H1 (cell line): ENCODE data around the gene AHRR. TPM values are rescaled to one million over a fixed set of nuclear protein-coding genes. Genes with fewer than 3 reads are reported as not detected.

Experiments
- CTCF ChIA-PET: fragments of 300-600 bp; sonication (Branson Sonifier 250); formaldehyde crosslinking; loops from one replicate; lab custom pipeline; 2021; ENCODE audit not compliant: partially characterized antibody; lab: Charles Lee
- POLR2A ChIA-PET: fragments of 300-600 bp; sonication (Branson Sonifier 250); formaldehyde crosslinking; loops from one replicate; lab custom pipeline; 2021; ENCODE audit warnings: inconsistent platforms; ENCODE audit not compliant: partially characterized antibody; lab: Charles Lee
- DNase-seq, 2 experiments: peaks; one replicate each; pipeline versions ENCODE4 v3.0.0 to v3.0.0-alpha.2; 2010 to 2022; ENCODE audit warnings: low spot score in 2 of 2, low read depth in 1 of 2, mixed read lengths in 1 of 2
- FAIRE-seq: peaks from 2 replicates; lab custom pipeline; 2011; peaks lifted over from hg19 to GRCh38; lab: Jason Lieb, UNC
- H2AFZ ChIP-seq: 2 replicates; pipeline ENCODE4 v1.8.1; 2012; ENCODE audit warnings: low read length, inconsistent platforms
- H2AK5ac ChIP-seq: 2 replicates; pipeline ENCODE4 v1.6.1; 2013; ENCODE audit warnings: low read depth, low read length
- H2BK120ac ChIP-seq: replicated peaks from 2 replicates; pipeline ENCODE3; 2013; ENCODE audit warnings: low read depth, low read length, inconsistent platforms
- H2BK12ac ChIP-seq: 2 replicates; pipeline ENCODE4 v1.6.1; 2013; ENCODE audit warnings: low read depth, low read length
- H2BK15ac ChIP-seq: 2 replicates; pipeline ENCODE4 v1.6.1; 2013; ENCODE audit warnings: low read length
- H2BK20ac ChIP-seq: 2 replicates; pipeline ENCODE4 v1.6.1; 2013; ENCODE audit warnings: low read length
- H2BK5ac ChIP-seq: 2 replicates; pipeline ENCODE4 v1.6.1; 2013; ENCODE audit warnings: low read depth, low read length
- H3K14ac ChIP-seq: 2 replicates; pipeline ENCODE4 v1.6.1; 2013; ENCODE audit warnings: inconsistent platforms; ENCODE audit not compliant: insufficient read length
- H3K18ac ChIP-seq: 2 replicates; pipeline ENCODE4 v1.6.1; 2013; ENCODE audit warnings: low read length; ENCODE audit errors: extremely low read depth
- H3K23ac ChIP-seq: 2 replicates; pipeline ENCODE4 v1.6.1; 2013; ENCODE audit warnings: inconsistent platforms; ENCODE audit not compliant: insufficient read length
- H3K23me2 ChIP-seq: 2 replicates; pipeline ENCODE4 v1.6.1; 2013; ENCODE audit warnings: low read depth, low read length
- H3K27ac ChIP-seq: 2 replicates; pipeline ENCODE4 v1.6.1; 2011; ENCODE audit warnings: low read depth, low read length, inconsistent platforms
- H3K27me3 ChIP-seq, 4 experiments: replicated peaks in 1 of 4; 1 replicate in 1 of 4; 2 replicates in 3 of 4; pipeline versions ENCODE4 v1.6.1 to v1.8.1; 2011 to 2013; ENCODE audit warnings: low read length in 3 of 4, mild to moderate bottlenecking in 3 of 4, inconsistent platforms in 2 of 4, mixed read lengths in 2 of 4, moderate library complexity in 1 of 4; ENCODE audit not compliant: control insufficient read depth in 3 of 4, insufficient read depth in 3 of 4; ENCODE audit errors: extremely low read depth in 1 of 4
- H3K36me3 ChIP-seq, 4 experiments: 2 replicates each; pipeline versions ENCODE4 v1.6.1 to v1.8.1; 2011 to 2013; ENCODE audit warnings: mild to moderate bottlenecking in 4 of 4, low read length in 3 of 4, moderate library complexity in 2 of 4, control low read depth in 1 of 4, inconsistent platforms in 1 of 4; ENCODE audit not compliant: insufficient read depth in 4 of 4, control insufficient read depth in 2 of 4
- H3K4ac ChIP-seq: replicated peaks from 2 replicates; pipeline ENCODE3; 2013; ENCODE audit warnings: low read length, low read depth, mixed read lengths, inconsistent platforms; ENCODE audit not compliant: insufficient read length
- H3K4me1 ChIP-seq, 4 experiments: replicated peaks in 1 of 4; 1 replicate in 1 of 4; 2 replicates in 3 of 4; pipeline versions ENCODE4 v1.6.1 to v1.8.1; 2011 to 2013; ENCODE audit warnings: low read length in 3 of 4, inconsistent platforms in 2 of 4, mixed read lengths in 1 of 4; ENCODE audit not compliant: insufficient read depth in 4 of 4, control insufficient read depth in 3 of 4
- H3K4me2 ChIP-seq, 2 experiments: 2 replicates each; pipeline versions ENCODE4 v1.6.1 to v1.8.1; 2011 to 2013; ENCODE audit warnings: low read depth in 2 of 2, low read length in 2 of 2, control low read depth in 1 of 2, inconsistent platforms in 1 of 2, mild to moderate bottlenecking in 1 of 2; ENCODE audit not compliant: insufficient read depth in 1 of 2
- H3K4me3 ChIP-seq, 4 experiments: fragments of 200-600, 300-600 bp in 1 of 4; sonication (generic), shearing (Covaris generic), sonication (Bioruptor Twin) in 1 of 4; 2 replicates each; pipeline versions ENCODE4 v1.5.1 to v1.8.1; 2011 to 2016; ENCODE audit warnings: low read length in 4 of 4, low read depth in 3 of 4, control low read depth in 2 of 4, inconsistent platforms in 2 of 4, mild to moderate bottlenecking in 2 of 4, mixed read lengths in 1 of 4, moderate library complexity in 1 of 4; ENCODE audit not compliant: insufficient read depth in 2 of 4; ENCODE audit errors: extremely low read depth in 1 of 4
- H3K56ac ChIP-seq: replicated peaks from 2 replicates; pipeline ENCODE3; 2013; ENCODE audit warnings: low read depth, mild to moderate bottlenecking, mixed read lengths, low read length, inconsistent platforms; ENCODE audit not compliant: insufficient read length
- H3K79me1 ChIP-seq: 2 replicates; pipeline ENCODE4 v1.6.1; 2013; ENCODE audit warnings: low read depth, low read length, control low read depth
- H3K79me2 ChIP-seq, 2 experiments: 2 replicates each; pipeline versions ENCODE4 v1.6.1 to v1.8.1; 2012 to 2013; ENCODE audit warnings: low read length in 2 of 2, mild to moderate bottlenecking in 2 of 2, inconsistent platforms in 1 of 2; ENCODE audit not compliant: insufficient read depth in 2 of 2, control insufficient read depth in 1 of 2
- H3K9ac ChIP-seq, 4 experiments: replicated peaks in 1 of 4; 1 replicate in 1 of 4; 2 replicates in 3 of 4; pipeline versions ENCODE4 v1.6.1 to v1.8.1; 2011 to 2013; ENCODE audit warnings: low read depth in 3 of 4, low read length in 3 of 4, control low read depth in 2 of 4, mild to moderate bottlenecking in 2 of 4, moderate library complexity in 2 of 4, inconsistent platforms in 1 of 4; ENCODE audit errors: extremely low read depth in 1 of 4
- H3K9me3 ChIP-seq, 2 experiments: 2 replicates each; pipeline versions ENCODE4 v1.6.1 to v1.8.1; 2012 to 2013; ENCODE audit warnings: mild to moderate bottlenecking in 2 of 2, moderate library complexity in 2 of 2, control low read depth in 1 of 2, inconsistent platforms in 1 of 2, low read depth in 1 of 2, low read length in 1 of 2, mixed read lengths in 1 of 2; ENCODE audit not compliant: insufficient read depth in 2 of 2
- H4K20me1 ChIP-seq, 2 experiments: replicated peaks in 1 of 2; 2 replicates each; pipeline versions ENCODE3 to v1.8.1; 2011 to 2013; ENCODE audit warnings: inconsistent platforms in 2 of 2, low read length in 2 of 2, mild to moderate bottlenecking in 1 of 2; ENCODE audit not compliant: insufficient read depth in 2 of 2, control insufficient read depth in 1 of 2
- H4K5ac ChIP-seq: 2 replicates; pipeline ENCODE4 v1.6.1; 2013; ENCODE audit warnings: low read length, low read depth, mixed read lengths, inconsistent platforms; ENCODE audit not compliant: insufficient read length
- H4K8ac ChIP-seq: 2 replicates; pipeline ENCODE4 v1.8.0; 2013; ENCODE audit warnings: mild to moderate bottlenecking, moderate library complexity, low read length, inconsistent platforms; ENCODE audit not compliant: insufficient read depth; ENCODE audit errors: extremely low read depth
- H4K91ac ChIP-seq: replicated peaks from 2 replicates; pipeline ENCODE3; 2013; ENCODE audit warnings: low read length, mixed read lengths, inconsistent platforms; ENCODE audit not compliant: insufficient read length
- JUN ChIP-seq: IDR thresholded peaks from 2 replicates; pipeline ENCODE4 v1.6.1; 2011; ENCODE audit warnings: low read depth, mild to moderate bottlenecking, improper control_type of control experiment, low read length
- KDM1A ChIP-seq: fragments of 200-600, 300-600 bp; sonication (generic); IDR thresholded peaks from 2 replicates; pipeline ENCODE4 v1.7.1; 2016; ENCODE audit warnings: mild to moderate bottlenecking, low read length, borderline replicate concordance
- WGBS, 2 experiments: shearing (Covaris generic) in 1 of 2; methylation state at CpG; one replicate each; pipeline versions ENCODE4 v1.1.6 to v1.1.7; 2013 to 2015; ENCODE audit warnings: low lambda C conversion rate in 2 of 2, mixed read lengths in 2 of 2, inconsistent platforms in 1 of 2, low coverage in 1 of 2, missing lambda C conversion rate in 1 of 2; ENCODE audit not compliant: insufficient replicate concordance in 2 of 2, insufficient coverage in 1 of 2, insufficient read length in 1 of 2; ENCODE audit errors: extremely low coverage in 1 of 2, missing lambda C conversion rate in 1 of 2; 5-methylcytosine and 5-hydroxymethylcytosine counted together
- polyA plus RNA-seq, 7 experiments: library from polyadenylated mRNA; depleted of rRNA in 3 of 7; stranded (reverse) in 5 of 7; unstranded in 2 of 7; fragments of >200 nt in 5 of 7; fragments of 200-250 nt in 2 of 7; gene quantifications; 1 replicate in 5 of 7; 2 replicates in 1 of 7; 4 replicates in 1 of 7; pipeline versions ENCODE4 v1.2.1 to v1.2.3, GENCODE V29; 2011 to 2013; ENCODE audit warnings: missing spikeins in 2 of 7, mixed read lengths in 2 of 7
- total RNA-seq: library from RNA; stranded (reverse); fragmentation: NEBNext Ultra II Directional; extraction: Animal tissue kit (Norgen Biotek cat#: 25700); gene quantifications from 2 replicates; pipeline ENCODE4 v1.2.1, GENCODE V29; 2021

Gene AHRR
- total and polyA plus RNA-seq, 2 of the 8 experiments (the other 6 are each of a cell fraction or from before 2014, with no cell fraction given) = 0.41 to 0.80 TPM

DNA sequence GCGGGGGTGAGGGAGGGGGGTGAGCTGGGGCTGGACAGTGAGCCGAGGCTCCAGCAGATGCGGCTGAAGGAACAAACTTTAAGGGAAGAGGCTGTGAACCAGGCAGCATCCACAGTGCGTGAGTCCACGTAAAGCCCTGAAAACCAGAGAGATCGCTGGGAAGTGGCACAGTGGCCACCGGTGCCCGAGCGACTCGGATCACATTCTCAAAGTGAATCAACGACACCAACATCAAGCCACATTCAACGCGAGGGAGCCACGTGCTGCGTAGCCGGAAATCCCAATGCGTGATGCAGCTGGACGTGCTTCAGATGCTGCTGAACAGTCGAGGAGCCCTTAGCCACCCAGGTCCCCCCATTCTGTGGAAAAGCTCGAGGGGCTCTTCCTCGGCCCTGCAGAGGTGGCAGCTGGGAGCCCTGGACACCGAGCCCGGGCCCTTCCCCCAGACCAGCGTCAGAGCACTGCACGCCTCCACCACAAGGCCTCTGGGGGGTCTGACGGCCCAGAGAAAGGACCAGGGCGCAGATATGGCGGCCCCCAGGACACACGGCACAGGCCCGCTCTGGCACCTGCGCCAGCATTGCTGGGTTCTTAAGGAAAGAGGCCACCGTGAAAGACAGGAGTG is 67.8 kb downstream of the AHRR start:
- H2BK120ac ChIP-seq = no peak overlapping the region
- TF ChIP-seq JUN (no peak), KDM1A (0 out of 2 replicates have a peak, but pooled peaks have one; percentile 16)
- H2BK15ac ChIP-seq = no peak overlapping the region
- H4K20me1 ChIP-seq = no peaks in the 10 kb centered on the region
- H3K9me3 ChIP-seq = no peaks in the 10 kb centered on the region
- no peak overlapping the region for H4K5ac ChIP-seq
- no peaks in the 10 kb centered on the region for H3K23me2 ChIP-seq
- no peak overlapping the region for H3K23ac ChIP-seq
- no peaks in the 10 kb centered on the region for H3K36me3 ChIP-seq
- DNase-seq (no peak), FAIRE-seq (no peak)
- 92% methylated on average over 28 of the region's 32 CpGs; no CpG with 5 or more reads in 1 of the 2 experiments for WGBS, 2 experiments
- H3K56ac ChIP-seq = no peak overlapping the region
- ChIA-PET POLR2A (interaction anchor here (0.9 kb wide), 2 partner anchors 12 to 14 kb away, joined by 3 to 4 read pairs; no protein-coding TSS in a partner anchor), CTCF (interaction anchor here (0.6 to 1.8 kb wide), 6 partner anchors 9 to 47 kb away, joined by 3 to 6 read pairs (median 4); no protein-coding TSS in a partner anchor)
- H2BK5ac ChIP-seq = no peak overlapping the region
- H2BK12ac ChIP-seq = peak overlapping the region; percentile 44; the same call in 1 of the 2 replicates
- H3K4me2 ChIP-seq = no peak overlapping the region
- H3K27me3 ChIP-seq = no peaks in the 10 kb centered on the region; a peak in 2 of 7 replicates
- H3K4me1 ChIP-seq = peaks cover 0 to 4% (median 2%) of the 10 kb centered on the region in 4 experiments; a peak in 1 of 7 replicates
- no peak overlapping the region for H3K4me3 ChIP-seq
- H3K79me2 ChIP-seq = no peaks in the 10 kb centered on the region
- H3K27ac ChIP-seq = no peak overlapping the region; the same call in 1 of the 2 replicates
- no peak overlapping the region for H3K9ac ChIP-seq
- H4K8ac ChIP-seq = no peak overlapping the region
- 0 out of 2 replicates have a peak overlapping the region, but pooled peaks have one; percentile 16 for H2AK5ac ChIP-seq
- no peak overlapping the region for H3K4ac ChIP-seq
- H3K18ac ChIP-seq = no peak overlapping the region
- no peak overlapping the region for H4K91ac ChIP-seq
- no peaks in the 10 kb centered on the region for H3K79me1 ChIP-seq
- H3K14ac ChIP-seq = no peak overlapping the region
- no peak overlapping the region for H2AFZ ChIP-seq
- H2BK20ac ChIP-seq = 0 out of 2 replicates have a peak overlapping the region, but pooled peaks have one; percentile 32
